ENCODE measurements around the gene NDUFS6. TPM values are rescaled to one million over a fixed set of nuclear protein-coding genes. Genes with fewer than 3 reads are reported as not detected.
"Not testable (repeated sequence)": the region's sequence is repeated elsewhere in the genome, so short reads cannot be mapped to it uniquely, and the experiment has no call there.

NDUFS6 gene
- total RNA-seq, 1 donor from 2014 or later = 37.8 TPM

GRCh38 chr5:1793966-1794900 lies 7.0 kb upstream of the NDUFS6 start:
- DNase-seq = no peak
- Mint-ChIP-seq H3K9me3 (no peaks in the 10 kb centered on the region), H3K4me3 (peak overlapping the region; percentile 86), H3K27ac (peak overlapping the region; percentile 97), H3K27me3 (no peaks in the 10 kb centered on the region), H3K4me1 (peaks cover 71% of the 10 kb centered on the region), H3K36me3 (ENCODE audit: low read depth) (peaks cover 39% of the 10 kb centered on the region)
- intact Hi-C loops (cut with micrococcal nuclease) = loop anchor here (1.0 to 10.0 kb wide), 5 partner anchors 7 to 687 kb away; partner anchors contain the start of genes LPCAT1 and NDUFS6

GRCh38 chr5:1794901-1795290 lies 6.3 kb upstream of the NDUFS6 start:
- Mint-ChIP-seq H3K27ac (peak overlapping the region; percentile 97), H3K4me1 (peaks cover 65% of the 10 kb centered on the region), H3K4me3 (peak overlapping the region; percentile 41), H3K9me3 (no peaks in the 10 kb centered on the region), H3K36me3 (ENCODE audit: low read depth) (peaks cover 41% of the 10 kb centered on the region), H3K27me3 (no peaks in the 10 kb centered on the region)
- intact Hi-C loops (cut with micrococcal nuclease) = loop anchor here (5.0 to 10.0 kb wide), 4 partner anchors 58 to 688 kb away; partner anchors contain the start of gene LPCAT1
- DNase-seq = no peak

GRCh38 chr5:1795506-1795905 lies 5.7 kb upstream of the NDUFS6 start:
- Mint-ChIP-seq H3K9me3 (no peaks in the 10 kb centered on the region), H3K27ac (peak overlapping the region; percentile 35), H3K4me3 (peak overlapping the region; percentile 41), H3K36me3 (ENCODE audit: low read depth) (peaks cover 41% of the 10 kb centered on the region), H3K4me1 (peaks cover 62% of the 10 kb centered on the region), H3K27me3 (no peaks in the 10 kb centered on the region)
- intact Hi-C loops (cut with micrococcal nuclease) = loop anchor here (10.0 kb wide), 2 partner anchors 271 to 481 kb away; partner anchors contain the start of gene LPCAT1
- DNase-seq = no peak

GRCh38 chr5:1795931-1796330 lies 5.3 kb upstream of the NDUFS6 start:
- Mint-ChIP-seq H3K9me3 (no peaks in the 10 kb centered on the region), H3K4me1 (peaks cover 60% of the 10 kb centered on the region), H3K36me3 (ENCODE audit: low read depth) (peaks cover 41% of the 10 kb centered on the region), H3K27ac (no peak overlapping the region), H3K27me3 (no peaks in the 10 kb centered on the region), H3K4me3 (no peak overlapping the region)
- intact Hi-C loops (cut with micrococcal nuclease) = loop anchor here (10.0 kb wide), 2 partner anchors 271 to 481 kb away; partner anchors contain the start of gene LPCAT1
- DNase-seq = no peak

GRCh38 chr5:1796371-1797102 lies 4.7 kb upstream of the NDUFS6 start:
- no peaks in the 10 kb centered on the region for H3K9me3 Mint-ChIP-seq
- no peaks in the 10 kb centered on the region for H3K27me3 Mint-ChIP-seq
- peak overlapping the region; percentile 18 for H3K4me3 Mint-ChIP-seq
- H3K27ac Mint-ChIP-seq = peak overlapping the region; percentile 66
- peaks cover 55% of the 10 kb centered on the region for H3K4me1 Mint-ChIP-seq
- DNase-seq = no peak
- H3K36me3 Mint-ChIP-seq (ENCODE audit: low read depth) = peaks cover 41% of the 10 kb centered on the region
- intact Hi-C loops (cut with micrococcal nuclease) = loop anchor here (10.0 kb wide), 2 partner anchors 272 to 482 kb away; partner anchors contain the start of gene LPCAT1

- no peaks in the 10 kb centered on the region for H3K27me3 Mint-ChIP-seq
- DNase-seq = no peak
- no peaks in the 10 kb centered on the region for H3K9me3 Mint-ChIP-seq
- H3K4me1 Mint-ChIP-seq = peaks cover 53% of the 10 kb centered on the region
- peak overlapping the region; percentile 51 for H3K4me3 Mint-ChIP-seq
- intact Hi-C loops (cut with micrococcal nuclease) = loop anchor here (10.0 kb wide), 2 partner anchors 272 to 482 kb away; partner anchors contain the start of gene LPCAT1
- no peak overlapping the region for H3K27ac Mint-ChIP-seq
- peaks cover 44% of the 10 kb centered on the region for H3K36me3 Mint-ChIP-seq (ENCODE audit: low read depth)
Observed at GRCh38 chr5:1797103-1797800, 4.0 kb upstream of the NDUFS6 start.

- no peaks in the 10 kb centered on the region for H3K27me3 Mint-ChIP-seq
- peaks cover 44% of the 10 kb centered on the region for H3K36me3 Mint-ChIP-seq (ENCODE audit: low read depth)
- H3K4me3 Mint-ChIP-seq = peak overlapping the region; percentile 51
- H3K9me3 Mint-ChIP-seq = no peaks in the 10 kb centered on the region
- peaks cover 53% of the 10 kb centered on the region for H3K4me1 Mint-ChIP-seq
- no peak overlapping the region for H3K27ac Mint-ChIP-seq
- intact Hi-C loops (cut with micrococcal nuclease) = loop anchor here (2.0 to 10.0 kb wide), 3 partner anchors 273 to 483 kb away; partner anchors contain the start of genes CLPTM1L and LPCAT1
- DNase-seq = no peak
Observed at GRCh38 chr5:1797855-1798254, 3.4 kb upstream of the NDUFS6 start.

- not testable (repeated sequence) for H3K27me3 Mint-ChIP-seq, H3K9me3 Mint-ChIP-seq, DNase-seq
- intact Hi-C loops (cut with micrococcal nuclease) = loop anchor here (2.0 to 10.0 kb wide), 3 partner anchors 274 to 484 kb away; partner anchors contain the start of genes CLPTM1L and LPCAT1
- Mint-ChIP-seq H3K4me3 (peak overlapping the region; percentile 90), H3K27ac (peak overlapping the region; percentile 85), H3K36me3 (ENCODE audit: low read depth) (peaks cover 47% of the 10 kb centered on the region), H3K4me1 (peaks cover 52% of the 10 kb centered on the region)
Observed at GRCh38 chr5:1798589-1798988, 2.6 kb upstream of the NDUFS6 start.

- H3K27me3 Mint-ChIP-seq = no peaks in the 10 kb centered on the region
- H3K4me3 Mint-ChIP-seq = peak overlapping the region; percentile 90
- peak; percentile 82 for DNase-seq
- H3K27ac Mint-ChIP-seq = peak overlapping the region; percentile 85
- intact Hi-C loops (cut with micrococcal nuclease) = loop anchor here (2.0 to 10.0 kb wide), 3 partner anchors 274 to 484 kb away; partner anchors contain the start of genes CLPTM1L and LPCAT1
- peaks cover 52% of the 10 kb centered on the region for H3K36me3 Mint-ChIP-seq (ENCODE audit: low read depth)
- H3K9me3 Mint-ChIP-seq = no peaks in the 10 kb centered on the region
- peaks cover 52% of the 10 kb centered on the region for H3K4me1 Mint-ChIP-seq
Observed at GRCh38 chr5:1799110-1799601, 2.1 kb upstream of the NDUFS6 start.

GRCh38 chr5:1799602-1800471 lies 1.4 kb upstream of the NDUFS6 start, which contains the start of gene MRPL36:
TSS of gene MRPL36 (minus strand) at chr5:1799837. CDS start at chr5:1798935, 902 bp downstream.
- H3K4me1 Mint-ChIP-seq = peaks cover 49% of the 10 kb centered on the region
- peak; percentile 97 for DNase-seq
- peaks cover 59% of the 10 kb centered on the region for H3K36me3 Mint-ChIP-seq (ENCODE audit: low read depth)

GRCh38 chr5:1800472-1801221 lies 560 bp upstream of the NDUFS6 start:
- H3K27me3 Mint-ChIP-seq = no peaks in the 10 kb centered on the region
- peaks cover 59% of the 10 kb centered on the region for H3K36me3 Mint-ChIP-seq (ENCODE audit: low read depth)
- H3K9me3 Mint-ChIP-seq = no peaks in the 10 kb centered on the region
- intact Hi-C loops (cut with micrococcal nuclease) = loop anchor here (1.0 to 5.0 kb wide), 2 partner anchors 7 to 38 kb away; no protein-coding TSS in a partner anchor
- DNase-seq = peak; percentile 80
- peak overlapping the region; percentile 93 for H3K27ac Mint-ChIP-seq
- H3K4me1 Mint-ChIP-seq = peaks cover 44% of the 10 kb centered on the region
- peak overlapping the region; percentile 90 for H3K4me3 Mint-ChIP-seq

More at GRCh38 chr5:1799602-1800471, 1.4 kb upstream of the NDUFS6 start, which contains the start of gene MRPL36:
- intact Hi-C loops (cut with micrococcal nuclease) = loop anchor here (2.0 to 10.0 kb wide), 4 partner anchors 38 to 485 kb away; partner anchors contain the start of genes CLPTM1L and LPCAT1
- H3K9me3 Mint-ChIP-seq = no peaks in the 10 kb centered on the region
- peak within 1 kb of the TSS; percentile 90 for H3K4me3 Mint-ChIP-seq
- H3K27ac Mint-ChIP-seq = peak within 1 kb of the TSS; percentile 93
- H3K27me3 Mint-ChIP-seq = no peaks in the 10 kb centered on the region
